ENCODE data around the gene ABHD1.

GRCh38 chr2:27092696-27093429 is 30.8 kb upstream of the ABHD1 start:
- TF ChIP-seq POLR2AphosphoS5 (IDR thresholded peaks at IDR 0.05) (no peak), CTCF (IDR thresholded peaks at IDR 0.05) (no peak), POLR2A (IDR thresholded peaks at IDR 0.05) (no peak), EP300 (IDR thresholded peaks at IDR 0.05) (no peak)

Data from sigmoid colon (tissue), 4 donors.